Ovary (tissue), 9 donors: ENCODE results near the gene TENT5A. TPM values are rescaled to one million over a fixed set of nuclear protein-coding genes. Genes with fewer than 3 reads are reported as not detected.

Experiments
- DNase-seq, 5 donors: peaks; one replicate each; pipeline ENCODE4 v3.0.0-alpha.2; 2019 to 2020
- H3K27ac ChIP-seq, 2 donors: fragments of 200-600 bp; one replicate each; pipeline versions ENCODE4 v1.5.1 to v1.8.0; 2019 to 2022
- H3K27me3 ChIP-seq: fragments of 200-600 bp; one replicate; pipeline ENCODE4 v1.8.0; 2022
- H3K36me3 ChIP-seq: fragments of 200-600 bp; sonication (generic); one replicate; pipeline ENCODE4 v1.5.1; 2019
- H3K4me1 ChIP-seq: one replicate; pipeline ENCODE4 v1.8.1; 2013; ENCODE audit warnings: mild to moderate bottlenecking, moderate library complexity; ENCODE audit not compliant: insufficient read depth
- H3K4me3 ChIP-seq: fragments of 200-600 bp; sonication (generic); one replicate; pipeline ENCODE4 v1.5.1; 2017
- H3K9me3 ChIP-seq, 2 donors: fragments of 200-600 bp in 1 of 2; sonication (generic) in 1 of 2; one replicate each; pipeline versions ENCODE4 v1.5.1 to v1.8.1; 2013 to 2019; ENCODE audit warnings: mild to moderate bottlenecking in 1 of 2, moderate library complexity in 1 of 2
- CTCF ChIP-seq, 3 donors: fragments of 450-650 bp in 2 of 3; fragments of 200-600 bp in 1 of 3; IDR thresholded peaks; one replicate each; pipeline versions ENCODE4 v1.5.1 to v1.8.0; 2016 to 2022; ENCODE audit warnings: antibody characterized with exemption in 3 of 3, mild to moderate bottlenecking in 1 of 3
- EP300 ChIP-seq: sonication (generic); formaldehyde crosslinking; IDR thresholded peaks from one replicate; pipeline ENCODE4 v1.6.1; 2017; ENCODE audit warnings: antibody characterized with exemption
- POLR2A ChIP-seq: fragments of 450-650 bp; IDR thresholded peaks from one replicate; pipeline ENCODE4 v1.6.1; 2017; ENCODE audit warnings: antibody characterized with exemption, mild to moderate bottlenecking, moderate library complexity
- WGBS, 3 donors: extraction: QIAGEN DNeasy Blood & Tissue Kit in 1 of 3; methylation state at CpG; one replicate each; pipeline versions ENCODE4 v1.1.5 to v1.1.7; 2013 to 2017; 5-methylcytosine and 5-hydroxymethylcytosine counted together
- intact Hi-C, 4 donors: fragments of 100-400 bp; cut with DNase I; formaldehyde crosslinking; loops; one replicate each; pipeline versions ENCODE4 v1.11.0 to v1.15.1; 2022 to 2023
- polyA plus RNA-seq, 2 donors: library from polyadenylated mRNA; stranded (reverse); fragments of 200-250 nt in 1 of 2; fragments of 350-450 nt in 1 of 2; fragmentation: Illumina TruSeq in 1 of 2; extraction: RNeasy Lipid Tissue Mini Kit (QIAGEN cat#74804) in 1 of 2; gene quantifications; one replicate each; pipeline ENCODE4 v1.2.3, GENCODE V29; 2013 to 2014
- total RNA-seq, 7 donors: library from RNA; depleted of rRNA in 2 of 7; stranded (reverse); fragments of >200 nt in 2 of 7; fragmentation: NEBNext Ultra II Directional in 3 of 7; extraction: Animal tissue kit (Norgen Biotek cat#: 25700) in 3 of 7; gene quantifications; one replicate each; pipeline versions ENCODE4 v1.1.0 to v1.2.4, GENCODE V29; 2016 to 2023
- donor health status: DM: no; HTN: no; CAD: no; lungs with moderate emphysema.
- donor health status: DM: no; HTN: no; CAD: no.
- donor health status: Bipolar disorder and iron deficiency.
- donor health status: DM: yes; HTN: yes; CAD: no.
- donor health status: DM: no; HTN: no; CAD: no.
- donor health status: DM: yes; HTN: yes; CAD: no.

Gene TENT5A
- total and polyA plus RNA-seq, 9 donors: 14.6 to 47.1 (median 29.4) TPM

- Histone ChIP-seq H3K9me3 (no peaks in the 10 kb centered on the region), H3K4me1 (no peaks in the 10 kb centered on the region), H3K36me3 (no peaks in the 10 kb centered on the region), H3K27me3 (no peaks in the 10 kb centered on the region), H3K4me3 (no peak overlapping the region), H3K27ac (no peak overlapping the region)
- DNase-seq: no peak
- WGBS, 3 donors: 83 to 90% (median 84%) methylated on average over 2 of the region's 2 CpGs
- TF ChIP-seq EP300: no peak
- no peak for TF ChIP-seq POLR2A
- no peak for TF ChIP-seq CTCF (IDR thresholded peaks at IDR 0.05)
- intact Hi-C loops: no loop called here
These were observed 20.3 kb upstream of the TENT5A start for GRCh38 chr6:81772741-81773140.

GRCh38 chr6:81771097-81771496 is 18.6 kb upstream of the TENT5A start:
- Histone ChIP-seq H3K4me1 (peaks cover 3% of the 10 kb centered on the region), H3K27ac (no peak overlapping the region), H3K9me3 (no peaks in the 10 kb centered on the region), H3K4me3 (no peak overlapping the region), H3K36me3 (no peaks in the 10 kb centered on the region), H3K27me3 (no peaks in the 10 kb centered on the region)
- DNase-seq: no peak
- WGBS, 3 donors: 81 to 100% (median 83%) methylated on average over 1 of the region's 1 CpG
- no peak for TF ChIP-seq EP300
- no peak for TF ChIP-seq CTCF (IDR thresholded peaks at IDR 0.05)
- TF ChIP-seq POLR2A: no peak
- intact Hi-C loops: no loop called here

- H3K36me3 ChIP-seq: no peaks in the 10 kb centered on the region
- no peak overlapping the region for H3K27ac ChIP-seq
- 94 to 100% (median 98%) methylated on average over 1 of the region's 1 CpG for WGBS, 3 donors
- TF ChIP-seq EP300 (no peak), POLR2A (no peak), CTCF (IDR thresholded peaks at IDR 0.05) (no peak)
- no peaks in the 10 kb centered on the region for H3K27me3 ChIP-seq
- H3K9me3 ChIP-seq: no peaks in the 10 kb centered on the region
- peaks cover 3% of the 10 kb centered on the region for H3K4me1 ChIP-seq
- intact Hi-C loops: no loop called here
- H3K4me3 ChIP-seq: no peak overlapping the region
- DNase-seq: no peak
These were observed 17.9 kb upstream of the TENT5A start for GRCh38 chr6:81770381-81770780.

GRCh38 chr6:81769824-81770223 is 17.3 kb upstream of the TENT5A start:
- TF ChIP-seq CTCF (IDR thresholded peaks at IDR 0.05) (no peak), EP300 (no peak), POLR2A (no peak)
- WGBS, 3 donors: 85 to 91% (median 90%) methylated on average over 1 of the region's 1 CpG

More at GRCh38 chr6:81769824-81770223, 17.3 kb upstream of the TENT5A start:
- no peak for DNase-seq
- H3K27ac ChIP-seq: no peak overlapping the region
- H3K27me3 ChIP-seq: no peaks in the 10 kb centered on the region
- H3K4me1 ChIP-seq: peaks cover 3% of the 10 kb centered on the region
- no peaks in the 10 kb centered on the region for H3K36me3 ChIP-seq
- intact Hi-C loops: loop anchor here in 1 of 4 donors (10.0 kb wide), 1 partner anchor 115 kb away; no protein-coding TSS in a partner anchor
- H3K4me3 ChIP-seq: no peak overlapping the region
- H3K9me3 ChIP-seq: no peaks in the 10 kb centered on the region
